ENCODE measurements around the gene PDGFD.

DNA sequence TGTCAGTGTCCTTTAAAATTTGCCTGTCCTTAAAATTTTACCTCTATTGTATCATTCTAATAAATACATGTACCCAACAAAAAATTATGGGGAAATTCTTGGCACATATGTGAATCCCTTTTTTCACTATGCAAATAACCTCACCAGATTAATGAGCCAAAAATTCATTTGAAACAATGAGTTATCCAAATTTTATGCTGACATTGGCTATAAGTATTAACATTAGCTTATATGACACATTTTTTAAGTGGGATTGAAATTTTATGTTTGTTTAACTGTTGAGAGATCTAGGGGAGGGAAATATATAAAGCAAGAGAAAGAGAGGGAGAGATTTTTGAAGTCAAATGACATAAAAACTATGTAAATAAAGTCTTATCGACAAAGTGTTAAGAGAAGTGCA lies 11.8 kb upstream of the PDGFD start:
- TF ChIP-seq, protein P1, sequence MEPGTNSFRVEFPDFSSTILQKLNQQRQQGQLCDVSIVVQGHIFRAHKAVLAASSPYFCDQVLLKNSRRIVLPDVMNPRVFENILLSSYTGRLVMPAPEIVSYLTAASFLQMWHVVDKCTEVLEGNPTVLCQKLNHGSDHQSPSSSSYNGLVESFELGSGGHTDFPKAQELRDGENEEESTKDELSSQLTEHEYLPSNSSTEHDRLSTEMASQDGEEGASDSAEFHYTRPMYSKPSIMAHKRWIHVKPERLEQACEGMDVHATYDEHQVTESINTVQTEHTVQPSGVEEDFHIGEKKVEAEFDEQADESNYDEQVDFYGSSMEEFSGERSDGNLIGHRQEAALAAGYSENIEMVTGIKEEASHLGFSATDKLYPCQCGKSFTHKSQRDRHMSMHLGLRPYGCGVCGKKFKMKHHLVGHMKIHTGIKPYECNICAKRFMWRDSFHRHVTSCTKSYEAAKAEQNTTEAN (CRISPR knock-in tag; IDR thresholded peaks at IDR 0.05): no peak
- no peak for TF ChIP-seq ATF1 (CRISPR knock-in tag; IDR thresholded peaks at IDR 0.05)
- no peak for TF ChIP-seq GTF2I (CRISPR knock-in tag; conservative IDR thresholded peaks at IDR 0.05)
- TF ChIP-seq, protein P2, sequence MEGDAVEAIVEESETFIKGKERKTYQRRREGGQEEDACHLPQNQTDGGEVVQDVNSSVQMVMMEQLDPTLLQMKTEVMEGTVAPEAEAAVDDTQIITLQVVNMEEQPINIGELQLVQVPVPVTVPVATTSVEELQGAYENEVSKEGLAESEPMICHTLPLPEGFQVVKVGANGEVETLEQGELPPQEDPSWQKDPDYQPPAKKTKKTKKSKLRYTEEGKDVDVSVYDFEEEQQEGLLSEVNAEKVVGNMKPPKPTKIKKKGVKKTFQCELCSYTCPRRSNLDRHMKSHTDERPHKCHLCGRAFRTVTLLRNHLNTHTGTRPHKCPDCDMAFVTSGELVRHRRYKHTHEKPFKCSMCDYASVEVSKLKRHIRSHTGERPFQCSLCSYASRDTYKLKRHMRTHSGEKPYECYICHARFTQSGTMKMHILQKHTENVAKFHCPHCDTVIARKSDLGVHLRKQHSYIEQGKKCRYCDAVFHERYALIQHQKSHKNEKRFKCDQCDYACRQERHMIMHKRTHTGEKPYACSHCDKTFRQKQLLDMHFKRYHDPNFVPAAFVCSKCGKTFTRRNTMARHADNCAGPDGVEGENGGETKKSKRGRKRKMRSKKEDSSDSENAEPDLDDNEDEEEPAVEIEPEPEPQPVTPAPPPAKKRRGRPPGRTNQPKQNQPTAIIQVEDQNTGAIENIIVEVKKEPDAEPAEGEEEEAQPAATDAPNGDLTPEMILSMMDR (IDR thresholded peaks at IDR 0.05): no peak
- TF ChIP-seq USF2 (CRISPR knock-in tag; IDR thresholded peaks at IDR 0.05): no peak
- TF ChIP-seq, protein P3, sequence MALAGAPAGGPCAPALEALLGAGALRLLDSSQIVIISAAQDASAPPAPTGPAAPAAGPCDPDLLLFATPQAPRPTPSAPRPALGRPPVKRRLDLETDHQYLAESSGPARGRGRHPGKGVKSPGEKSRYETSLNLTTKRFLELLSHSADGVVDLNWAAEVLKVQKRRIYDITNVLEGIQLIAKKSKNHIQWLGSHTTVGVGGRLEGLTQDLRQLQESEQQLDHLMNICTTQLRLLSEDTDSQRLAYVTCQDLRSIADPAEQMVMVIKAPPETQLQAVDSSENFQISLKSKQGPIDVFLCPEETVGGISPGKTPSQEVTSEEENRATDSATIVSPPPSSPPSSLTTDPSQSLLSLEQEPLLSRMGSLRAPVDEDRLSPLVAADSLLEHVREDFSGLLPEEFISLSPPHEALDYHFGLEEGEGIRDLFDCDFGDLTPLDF (CRISPR knock-in tag; IDR thresholded peaks at IDR 0.05): no peak

Data from WTC11 (cell line).